ENCODE data around the gene PATJ. TPM values are rescaled to one million over a fixed set of nuclear protein-coding genes. Genes with fewer than 3 reads are reported as not detected.
A peak's percentile ranks its signal among the peaks of the same experiment; 100 is the strongest.
"Not testable (repeated sequence)": the region's sequence is repeated elsewhere in the genome, so short reads cannot be mapped to it uniquely, and the experiment has no call there.

PATJ gene
- total RNA-seq, 2 donors from 2014 or later, result 74.3 to 81.7 TPM

DNA sequence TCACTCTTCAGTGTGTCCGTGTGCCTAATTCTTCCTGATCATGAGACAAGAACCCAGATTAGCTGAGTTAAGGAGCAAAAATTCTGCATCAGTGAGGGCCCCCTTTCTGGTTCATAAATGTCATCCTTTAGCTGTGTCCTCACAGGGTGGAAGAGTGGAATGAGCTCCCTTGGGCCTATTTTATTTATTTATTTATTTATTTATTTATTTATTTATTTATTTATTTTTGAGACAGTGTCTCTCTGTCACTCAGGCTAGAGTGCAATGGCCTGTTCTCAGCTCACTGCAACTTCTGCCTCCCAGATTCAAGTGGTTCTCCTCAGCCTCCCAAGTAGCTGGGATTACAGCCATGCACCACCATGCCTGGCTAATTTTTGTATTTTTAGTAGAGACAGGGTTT, 131.7 kb downstream of the PATJ start:
- peak overlapping the region; percentile 18 for H3K4me3 ChIP-seq (ENCODE audit: low read length)
- H3K9me3 ChIP-seq (ENCODE audit: control insufficient read depth, low read length), result peaks cover 31% of the 10 kb centered on the region
- H3K27ac ChIP-seq (ENCODE audit: low read depth, low read length), result no peak overlapping the region
- TF ChIP-seq CTCF (conservative IDR thresholded peaks at IDR 0.05), result no peak
- no peak for DNase-seq
- no peaks in the 10 kb centered on the region for H3K27me3 ChIP-seq (ENCODE audit: control insufficient read depth, insufficient read depth, low read length, poor library complexity, severe bottlenecking)
- Mint-ChIP-seq H3K4me3 (no peak overlapping the region), H3K27me3 (ENCODE audit: insufficient read depth) (no peaks in the 10 kb centered on the region), H3K27ac (no peak overlapping the region), H3K4me1 (peaks cover 4% of the 10 kb centered on the region), H3K9me3 (peaks cover 8% of the 10 kb centered on the region), H3K36me3 (ENCODE audit: low read depth) (peaks cover 49% of the 10 kb centered on the region)
- H3K4me1 ChIP-seq (ENCODE audit: control insufficient read depth, insufficient read depth, low read length), result no peaks in the 10 kb centered on the region
- H3K36me3 ChIP-seq (ENCODE audit: control insufficient read depth, insufficient read depth, low read length), result peaks cover 26% of the 10 kb centered on the region
- H3K9ac ChIP-seq (ENCODE audit: extremely low read depth, low read length, poor library complexity, severe bottlenecking), result no peak overlapping the region
- whole genome bisulfite sequencing, 2 experiments (ENCODE audit: insufficient coverage in 1 of 2, insufficient read length in 1 of 2), result 93% methylated on average over 1 of the region's 1 CpG; no CpG with 5 or more reads in 1 of the 2 experiments

GRCh38 chr1:61875198-61875597, 132.9 kb downstream of the PATJ start:
- peaks cover 25% of the 10 kb centered on the region for H3K36me3 ChIP-seq (ENCODE audit: control insufficient read depth, insufficient read depth, low read length)
- Mint-ChIP-seq H3K4me1 (peaks cover 4% of the 10 kb centered on the region), H3K9me3 (peaks cover 8% of the 10 kb centered on the region), H3K4me3 (no peak overlapping the region), H3K27me3 (ENCODE audit: insufficient read depth) (no peaks in the 10 kb centered on the region), H3K27ac (no peak overlapping the region), H3K36me3 (ENCODE audit: low read depth) (peaks cover 57% of the 10 kb centered on the region)
- WGBS, 2 experiments (ENCODE audit: insufficient coverage in 1 of 2, insufficient read length in 1 of 2), result 96% methylated on average over 2 of the region's 2 CpGs; no CpG with 5 or more reads in 1 of the 2 experiments
- H3K4me1 ChIP-seq (ENCODE audit: control insufficient read depth, insufficient read depth, low read length), result no peaks in the 10 kb centered on the region
- H3K27ac ChIP-seq (ENCODE audit: low read depth, low read length), result no peak overlapping the region
- no peaks in the 10 kb centered on the region for H3K27me3 ChIP-seq (ENCODE audit: control insufficient read depth, insufficient read depth, low read length, poor library complexity, severe bottlenecking)
- no peak overlapping the region for H3K4me3 ChIP-seq (ENCODE audit: low read length)
- H3K9ac ChIP-seq (ENCODE audit: extremely low read depth, low read length, poor library complexity, severe bottlenecking), result no peak overlapping the region
- TF ChIP-seq CTCF (conservative IDR thresholded peaks at IDR 0.05), result no peak
- H3K9me3 ChIP-seq (ENCODE audit: control insufficient read depth, low read length), result peaks cover 23% of the 10 kb centered on the region
- no peak for DNase-seq

- not testable (repeated sequence) for H3K27me3 Mint-ChIP-seq (ENCODE audit: insufficient read depth); H3K4me3 Mint-ChIP-seq; DNase-seq; H3K4me1 Mint-ChIP-seq; H3K27ac Mint-ChIP-seq; H3K9me3 Mint-ChIP-seq; H3K9me3 ChIP-seq (ENCODE audit: control insufficient read depth, low read length); H3K4me1 ChIP-seq (ENCODE audit: control insufficient read depth, insufficient read depth, low read length); H3K27ac ChIP-seq (ENCODE audit: low read depth, low read length); H3K27me3 ChIP-seq (ENCODE audit: control insufficient read depth, insufficient read depth, low read length, poor library complexity, severe bottlenecking); H3K4me3 ChIP-seq (ENCODE audit: low read length); H3K9ac ChIP-seq (ENCODE audit: extremely low read depth, low read length, poor library complexity, severe bottlenecking)
- 85 to 96% methylated on average over 3 to 5 of the region's 5 CpGs for WGBS, 2 experiments (ENCODE audit: insufficient coverage in 1 of 2, insufficient read length in 1 of 2)
- H3K36me3 Mint-ChIP-seq (ENCODE audit: low read depth), result peaks cover 63% of the 10 kb centered on the region
- peaks cover 22% of the 10 kb centered on the region for H3K36me3 ChIP-seq (ENCODE audit: control insufficient read depth, insufficient read depth, low read length)
These were observed 137.7 kb downstream of the PATJ start for GRCh38 chr1:61879887-61880474.

All from endodermal cell (in vitro differentiated cells).